SIG-M5 (cell line): ENCODE measurements around the gene HNRNPC.
"Not testable (repeated sequence)": the region's sequence is repeated elsewhere in the genome, so short reads cannot be mapped to it uniquely, and the experiment has no call there.

Source experiments
- DNase-seq: peaks from one replicate; lab custom pipeline; 2025; lab: John Stamatoyannopoulos, UW

Gene HNRNPC

GRCh38 chr14:21191809-21192446 lies 77.3 kb downstream of the HNRNPC start:
- DNase-seq: no peak

GRCh38 chr14:21191261-21191808 lies 77.9 kb downstream of the HNRNPC start:
- DNase-seq: no peak

- DNase-seq: no peak
Observed at GRCh38 chr14:21185491-21185890, 83.8 kb downstream of the HNRNPC start.

GRCh38 chr14:21184254-21184653 lies 85.0 kb downstream of the HNRNPC start:
- no peak for DNase-seq

GRCh38 chr14:21182166-21182565 lies 87.1 kb downstream of the HNRNPC start:
- DNase-seq: no peak

GRCh38 chr14:21171128-21171527 lies 98.1 kb downstream of the HNRNPC start:
- no peak for DNase-seq

- DNase-seq: no peak
Observed at GRCh38 chr14:21169573-21169972, 99.7 kb downstream of the HNRNPC start.

- no peak for DNase-seq
Observed at GRCh38 chr14:21168055-21168454, 101.2 kb downstream of the HNRNPC start.

GRCh38 chr14:21165670-21166069 lies 103.6 kb downstream of the HNRNPC start:
- not testable (repeated sequence) for DNase-seq

- not testable (repeated sequence) for DNase-seq
Observed at GRCh38 chr14:21165002-21165605, 104.1 kb downstream of the HNRNPC start.

GRCh38 chr14:21163871-21164291 lies 105.4 kb downstream of the HNRNPC start:
- no peak for DNase-seq

- no peak for DNase-seq
Observed at GRCh38 chr14:21162081-21162480, 107.2 kb downstream of the HNRNPC start.

GRCh38 chr14:21160061-21160610 lies 109.1 kb downstream of the HNRNPC start:
- no peak for DNase-seq
